Smooth muscle cell (in vitro differentiated cells): Measurements from ENCODE around the gene C3orf33. TPM values are rescaled to one million over a fixed set of nuclear protein-coding genes. Genes with fewer than 3 reads are reported as not detected.

ENCODE experiments used
- DNase-seq: peaks from one replicate; lab custom pipeline; 2025; ENCODE audit not compliant: unreplicated experiment; lab: John Stamatoyannopoulos, UW
- H2AFZ ChIP-seq: fragments of 200-600 bp; sonication (generic); 2 replicates; pipeline ENCODE4 v1.6.0; 2016; ENCODE audit warnings: antibody characterized with exemption, low read depth, mild to moderate bottlenecking
- H3F3A ChIP-seq: fragments of 200-600 bp; sonication (generic); 2 replicates; pipeline ENCODE4 v1.6.0; 2017; ENCODE audit warnings: antibody characterized with exemption, low read depth
- H3K27ac ChIP-seq: fragments of 200-600 bp; sonication (generic); 2 replicates; pipeline ENCODE4 v1.5.1; 2016; ENCODE audit warnings: low read depth, mild to moderate bottlenecking
- H3K27me3 ChIP-seq: fragments of 200-600 bp; sonication (generic); 2 replicates; pipeline ENCODE4 v1.6.1; 2016; ENCODE audit warnings: low read depth, mild to moderate bottlenecking
- H3K36me3 ChIP-seq: fragments of 200-600 bp; sonication (generic); 2 replicates; pipeline ENCODE4 v1.5.1; 2016; ENCODE audit warnings: low read depth
- H3K4me1 ChIP-seq: fragments of 200-600 bp; sonication (generic); 2 replicates; pipeline ENCODE4 v1.5.1; 2016; ENCODE audit warnings: low read depth
- H3K4me2 ChIP-seq: fragments of 200-600 bp; sonication (generic); 2 replicates; pipeline ENCODE4 v1.6.0; 2016; ENCODE audit warnings: mild to moderate bottlenecking
- H3K4me3 ChIP-seq: fragments of 200-600 bp; sonication (generic); 2 replicates; pipeline ENCODE4 v1.5.1; 2016; ENCODE audit warnings: mild to moderate bottlenecking
- H3K79me2 ChIP-seq: fragments of 200-600 bp; sonication (generic); 2 replicates; pipeline ENCODE4 v1.6.0; 2016; ENCODE audit warnings: low read depth, mild to moderate bottlenecking
- H3K9ac ChIP-seq: fragments of 200-600 bp; sonication (generic); 2 replicates; pipeline ENCODE4 v1.6.0; 2016; ENCODE audit warnings: low read depth
- H3K9me3 ChIP-seq: fragments of 200-600 bp; sonication (generic); replicated peaks from 2 replicates; pipeline ENCODE4 v1.5.1; 2016; ENCODE audit warnings: low read depth
- H4K20me1 ChIP-seq: fragments of 200-600 bp; sonication (generic); 2 replicates; pipeline ENCODE4 v1.6.0; 2016; ENCODE audit warnings: low read depth
- CTCF ChIP-seq: fragments of 200-600 bp; sonication (generic); IDR thresholded peaks from 2 replicates; pipeline ENCODE4 v1.5.1; 2017; ENCODE audit warnings: borderline replicate concordance, mild to moderate bottlenecking, antibody characterized with exemption; ENCODE audit not compliant: insufficient read depth, poor library complexity, severe bottlenecking
- WGBS: methylation state at CpG from one replicate; pipeline ENCODE4 v1.1.7; 2016; ENCODE audit warnings: low lambda C conversion rate; 5-methylcytosine and 5-hydroxymethylcytosine counted together
- polyA plus RNA-seq: library from polyadenylated mRNA; unstranded; fragments of >200 nt; fragmentation: Nextera tagmentation; extraction: Ambion mirVana; gene quantifications from 2 replicates; pipeline ENCODE4 v1.2.1, GENCODE V29; 2016
- total RNA-seq: library from RNA; depleted of rRNA; stranded (reverse); fragments of >200 nt; gene quantifications from 2 replicates; pipeline ENCODE4 v1.2.3, GENCODE V29; 2014

C3orf33 gene
- total and polyA plus RNA-seq, 2 experiments from 2014 or later, result 3.4 to 4.3 TPM

GRCh38 chr3:155742349-155742965 lies 63.6 kb downstream of the C3orf33 start:
- H3K27me3 ChIP-seq, result peaks cover 55% of the 10 kb centered on the region
- no peak overlapping the region for H3K27ac ChIP-seq
- no peaks in the 10 kb centered on the region for H3F3A ChIP-seq
- H3K9ac ChIP-seq, result no peak overlapping the region
- no peak overlapping the region for H2AFZ ChIP-seq
- no peak for DNase-seq
- WGBS, result 80% methylated on average over 5 of the region's 5 CpGs
- H3K4me1 ChIP-seq, result peaks cover 33% of the 10 kb centered on the region
- no peaks in the 10 kb centered on the region for H4K20me1 ChIP-seq
- H3K79me2 ChIP-seq, result no peaks in the 10 kb centered on the region
- no peak overlapping the region for H3K4me2 ChIP-seq
- no peaks in the 10 kb centered on the region for H3K36me3 ChIP-seq
- no peaks in the 10 kb centered on the region for H3K9me3 ChIP-seq
- TF ChIP-seq CTCF, result no peak
- no peak overlapping the region for H3K4me3 ChIP-seq

GRCh38 chr3:155741603-155742002 lies 64.5 kb downstream of the C3orf33 start:
- Histone ChIP-seq H3K4me2 (no peak overlapping the region), H3K27me3 (peaks cover 47% of the 10 kb centered on the region)

GRCh38 chr3:155741101-155741500 lies 65.0 kb downstream of the C3orf33 start:
- H3K27me3 ChIP-seq, result peaks cover 42% of the 10 kb centered on the region
- H3K9ac ChIP-seq, result no peak overlapping the region
- no peak for TF ChIP-seq CTCF
- H3K4me2 ChIP-seq, result no peak overlapping the region
- no peaks in the 10 kb centered on the region for H3K79me2 ChIP-seq
- no peak overlapping the region for H2AFZ ChIP-seq
- no peak overlapping the region for H3K27ac ChIP-seq
- H3K9me3 ChIP-seq, result no peaks in the 10 kb centered on the region
- no peaks in the 10 kb centered on the region for H4K20me1 ChIP-seq
- DNase-seq, result no peak
- 82% methylated on average over 3 of the region's 3 CpGs for WGBS
- H3K4me3 ChIP-seq, result no peak overlapping the region
- H3K36me3 ChIP-seq, result no peaks in the 10 kb centered on the region
- peaks cover 25% of the 10 kb centered on the region for H3K4me1 ChIP-seq
- H3F3A ChIP-seq, result no peaks in the 10 kb centered on the region

More at GRCh38 chr3:155741603-155742002, 64.5 kb downstream of the C3orf33 start:
- no peak overlapping the region for H3K9ac ChIP-seq
- no peaks in the 10 kb centered on the region for H3F3A ChIP-seq
- no peak overlapping the region for H3K4me3 ChIP-seq
- no peaks in the 10 kb centered on the region for H4K20me1 ChIP-seq
- H3K4me1 ChIP-seq, result peaks cover 25% of the 10 kb centered on the region
- no peaks in the 10 kb centered on the region for H3K9me3 ChIP-seq
- H2AFZ ChIP-seq, result no peak overlapping the region
- H3K27ac ChIP-seq, result no peak overlapping the region
- H3K36me3 ChIP-seq, result no peaks in the 10 kb centered on the region
- no peak for TF ChIP-seq CTCF
- DNase-seq, result no peak
- H3K79me2 ChIP-seq, result no peaks in the 10 kb centered on the region

DNA sequence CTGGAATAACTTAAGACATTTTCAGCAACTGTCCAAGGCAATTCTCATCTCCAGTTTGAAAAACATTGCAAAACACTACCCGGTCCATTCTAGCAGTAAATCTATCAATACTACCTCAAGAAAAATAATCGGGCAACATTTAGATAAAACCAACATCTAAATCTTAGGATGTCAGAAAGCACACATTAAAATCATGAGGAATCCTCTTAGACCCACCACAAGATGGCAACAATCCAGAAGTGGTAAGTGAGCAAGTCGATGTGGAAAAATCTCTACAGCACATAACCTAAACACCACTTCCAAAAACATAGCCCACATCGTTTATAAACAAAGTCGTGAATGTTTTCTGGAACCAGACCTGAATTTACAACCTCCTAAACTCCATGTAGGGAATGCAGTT lies 66.9 kb downstream of the C3orf33 start:
- Histone ChIP-seq H3K9ac (no peak overlapping the region), H3K27me3 (peaks cover 23% of the 10 kb centered on the region), H3K36me3 (no peaks in the 10 kb centered on the region), H3F3A (no peaks in the 10 kb centered on the region), H4K20me1 (no peaks in the 10 kb centered on the region), H3K4me1 (peaks cover 25% of the 10 kb centered on the region), H3K4me3 (no peak overlapping the region), H3K79me2 (no peaks in the 10 kb centered on the region), H3K9me3 (no peaks in the 10 kb centered on the region), H3K27ac (no peak overlapping the region), H2AFZ (no peak overlapping the region), H3K4me2 (no peak overlapping the region)
- DNase-seq, result no peak
- TF ChIP-seq CTCF, result no peak
- WGBS, result 63% methylated on average over 5 of the region's 5 CpGs
